Measurements from ENCODE around the gene ALDH1A3. TPM values are rescaled to one million over a fixed set of nuclear protein-coding genes. Genes with fewer than 3 reads are reported as not detected.

Gene ALDH1A3
- total and polyA plus RNA-seq, 2 experiments from 2014 or later: 4.0 to 19.8 TPM

- no peaks in the 10 kb centered on the region; the same call in 1 of the 2 replicates for H3K4me1 ChIP-seq (ENCODE audit: insufficient read depth)
- Mint-ChIP-seq H3K27me3 (ENCODE audit: insufficient read depth, low read depth, poor library complexity) (peaks cover 39% of the 10 kb centered on the region), H3K27ac (no peak overlapping the region), H3K36me3 (ENCODE audit: low read depth) (no peaks in the 10 kb centered on the region), H3K4me3 (no peak overlapping the region), H3K4me1 (peaks cover 10% of the 10 kb centered on the region), H3K9me3 (no peaks in the 10 kb centered on the region)
- no peaks in the 10 kb centered on the region for H3F3A ChIP-seq (replicated peaks; ENCODE audit: low read depth)
- TF ChIP-seq NANOG (IDR thresholded peaks at IDR 0.05; ENCODE audit: borderline replicate concordance): no peak
- TF ChIP-seq JUNB (IDR thresholded peaks at IDR 0.05; ENCODE audit: unreplicated experiment): no peak
- no peak for TF ChIP-seq POLR2AphosphoS5 (IDR thresholded peaks at IDR 0.05; ENCODE audit: low read depth)
- TF ChIP-seq ZNF114 (CRISPR knock-in tag; IDR thresholded peaks at IDR 0.05): no peak
- no peaks in the 10 kb centered on the region for H3K36me3 ChIP-seq (ENCODE audit: insufficient read depth)
- H4K20me1 ChIP-seq (replicated peaks; ENCODE audit: insufficient read depth): no peaks in the 10 kb centered on the region
- H3K4me3 ChIP-seq: no peak overlapping the region
- H3K4me2 ChIP-seq: no peak overlapping the region
- H3K9me2 ChIP-seq (ENCODE audit: insufficient read depth): no peaks in the 10 kb centered on the region
- ATAC-seq: no peak
- H3K27me3 ChIP-seq (ENCODE audit: insufficient read depth): peaks cover 45% of the 10 kb centered on the region
- no peak overlapping the region for H3K27ac ChIP-seq (ENCODE audit: low read depth)
- no peak overlapping the region for H2AFZ ChIP-seq
- no peaks in the 10 kb centered on the region for H3K79me2 ChIP-seq (replicated peaks; ENCODE audit: insufficient read depth)
- DNase-seq (ENCODE audit: low spot score): no peak
Measured at GRCh38 chr15:100924436-100924835, 44.8 kb downstream of the ALDH1A3 start.

- Histone ChIP-seq H3K4me2 (no peak overlapping the region), H3K4me3 (no peak overlapping the region), H3K4me1 (ENCODE audit: insufficient read depth) (no peaks in the 10 kb centered on the region; the same call in 1 of the 2 replicates), H3K36me3 (ENCODE audit: insufficient read depth) (no peaks in the 10 kb centered on the region), H3K27ac (ENCODE audit: low read depth) (no peak overlapping the region), H3K9me2 (ENCODE audit: insufficient read depth) (no peaks in the 10 kb centered on the region), H4K20me1 (replicated peaks; ENCODE audit: insufficient read depth) (no peaks in the 10 kb centered on the region), H3K79me2 (replicated peaks; ENCODE audit: insufficient read depth) (no peaks in the 10 kb centered on the region), H3K27me3 (ENCODE audit: insufficient read depth) (peaks cover 35% of the 10 kb centered on the region), H3F3A (replicated peaks; ENCODE audit: low read depth) (no peaks in the 10 kb centered on the region), H2AFZ (no peak overlapping the region)
- TF ChIP-seq CREB1 (CRISPR knock-in tag; IDR thresholded peaks at IDR 0.05; ENCODE audit: low read depth) (no peak), NANOG (IDR thresholded peaks at IDR 0.05; ENCODE audit: borderline replicate concordance) (no peak), JUNB (IDR thresholded peaks at IDR 0.05; ENCODE audit: unreplicated experiment) (no peak), EZH2phosphoT487 (IDR thresholded peaks at IDR 0.05; ENCODE audit: unreplicated experiment) (no peak), STAT1 (IDR thresholded peaks at IDR 0.05; ENCODE audit: unreplicated experiment) (no peak), ZNF114 (CRISPR knock-in tag; IDR thresholded peaks at IDR 0.05) (no peak), EZH2 (IDR thresholded peaks at IDR 0.05; ENCODE audit: low read depth, unreplicated experiment) (no peak)
- TF ChIP-seq, protein P1, sequence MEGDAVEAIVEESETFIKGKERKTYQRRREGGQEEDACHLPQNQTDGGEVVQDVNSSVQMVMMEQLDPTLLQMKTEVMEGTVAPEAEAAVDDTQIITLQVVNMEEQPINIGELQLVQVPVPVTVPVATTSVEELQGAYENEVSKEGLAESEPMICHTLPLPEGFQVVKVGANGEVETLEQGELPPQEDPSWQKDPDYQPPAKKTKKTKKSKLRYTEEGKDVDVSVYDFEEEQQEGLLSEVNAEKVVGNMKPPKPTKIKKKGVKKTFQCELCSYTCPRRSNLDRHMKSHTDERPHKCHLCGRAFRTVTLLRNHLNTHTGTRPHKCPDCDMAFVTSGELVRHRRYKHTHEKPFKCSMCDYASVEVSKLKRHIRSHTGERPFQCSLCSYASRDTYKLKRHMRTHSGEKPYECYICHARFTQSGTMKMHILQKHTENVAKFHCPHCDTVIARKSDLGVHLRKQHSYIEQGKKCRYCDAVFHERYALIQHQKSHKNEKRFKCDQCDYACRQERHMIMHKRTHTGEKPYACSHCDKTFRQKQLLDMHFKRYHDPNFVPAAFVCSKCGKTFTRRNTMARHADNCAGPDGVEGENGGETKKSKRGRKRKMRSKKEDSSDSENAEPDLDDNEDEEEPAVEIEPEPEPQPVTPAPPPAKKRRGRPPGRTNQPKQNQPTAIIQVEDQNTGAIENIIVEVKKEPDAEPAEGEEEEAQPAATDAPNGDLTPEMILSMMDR (conservative IDR thresholded peaks at IDR 0.05; ENCODE audit: low read depth in 2 of 2): no peak
- TF ChIP-seq, protein P2, sequence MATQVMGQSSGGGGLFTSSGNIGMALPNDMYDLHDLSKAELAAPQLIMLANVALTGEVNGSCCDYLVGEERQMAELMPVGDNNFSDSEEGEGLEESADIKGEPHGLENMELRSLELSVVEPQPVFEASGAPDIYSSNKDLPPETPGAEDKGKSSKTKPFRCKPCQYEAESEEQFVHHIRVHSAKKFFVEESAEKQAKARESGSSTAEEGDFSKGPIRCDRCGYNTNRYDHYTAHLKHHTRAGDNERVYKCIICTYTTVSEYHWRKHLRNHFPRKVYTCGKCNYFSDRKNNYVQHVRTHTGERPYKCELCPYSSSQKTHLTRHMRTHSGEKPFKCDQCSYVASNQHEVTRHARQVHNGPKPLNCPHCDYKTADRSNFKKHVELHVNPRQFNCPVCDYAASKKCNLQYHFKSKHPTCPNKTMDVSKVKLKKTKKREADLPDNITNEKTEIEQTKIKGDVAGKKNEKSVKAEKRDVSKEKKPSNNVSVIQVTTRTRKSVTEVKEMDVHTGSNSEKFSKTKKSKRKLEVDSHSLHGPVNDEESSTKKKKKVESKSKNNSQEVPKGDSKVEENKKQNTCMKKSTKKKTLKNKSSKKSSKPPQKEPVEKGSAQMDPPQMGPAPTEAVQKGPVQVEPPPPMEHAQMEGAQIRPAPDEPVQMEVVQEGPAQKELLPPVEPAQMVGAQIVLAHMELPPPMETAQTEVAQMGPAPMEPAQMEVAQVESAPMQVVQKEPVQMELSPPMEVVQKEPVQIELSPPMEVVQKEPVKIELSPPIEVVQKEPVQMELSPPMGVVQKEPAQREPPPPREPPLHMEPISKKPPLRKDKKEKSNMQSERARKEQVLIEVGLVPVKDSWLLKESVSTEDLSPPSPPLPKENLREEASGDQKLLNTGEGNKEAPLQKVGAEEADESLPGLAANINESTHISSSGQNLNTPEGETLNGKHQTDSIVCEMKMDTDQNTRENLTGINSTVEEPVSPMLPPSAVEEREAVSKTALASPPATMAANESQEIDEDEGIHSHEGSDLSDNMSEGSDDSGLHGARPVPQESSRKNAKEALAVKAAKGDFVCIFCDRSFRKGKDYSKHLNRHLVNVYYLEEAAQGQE (IDR thresholded peaks at IDR 0.05; ENCODE audit: unreplicated experiment): no peak
- Mint-ChIP-seq H3K9me3 (no peaks in the 10 kb centered on the region), H3K4me1 (peaks cover 13% of the 10 kb centered on the region), H3K27me3 (ENCODE audit: insufficient read depth, low read depth, poor library complexity) (peaks cover 29% of the 10 kb centered on the region), H3K36me3 (ENCODE audit: low read depth) (no peaks in the 10 kb centered on the region), H3K4me3 (no peak overlapping the region), H3K27ac (no peak overlapping the region)
- DNase-seq (ENCODE audit: low spot score): no peak
- no peak for ATAC-seq
Measured at GRCh38 chr15:100925480-100925879, 45.8 kb downstream of the ALDH1A3 start.
